RPMI8226 (cell line): ENCODE data around the gene NEMP2.

Experiments
- DNase-seq: peaks from one replicate; pipeline ENCODE4 v3.0.0-alpha.2; 2015

Gene NEMP2

GRCh38 chr2:190455358-190456095 lies 79.0 kb downstream of the NEMP2 start:
- DNase-seq, result no peak

- DNase-seq, result no peak
Measured at GRCh38 chr2:190454795-190455194, 79.7 kb downstream of the NEMP2 start.
